GM19025 (cell line): ENCODE results near the gene TRIM56.
"Not testable (repeated sequence)": the region's sequence is repeated elsewhere in the genome, so short reads cannot be mapped to it uniquely, and the experiment has no call there.

ENCODE experiments used
- ATAC-seq: cut with Tn5 transposase; IDR thresholded peaks from one replicate; pipeline ENCODE4 v1.9.1; 2021; ENCODE audit warnings: mild to moderate bottlenecking, low read depth, moderate library complexity; ENCODE audit not compliant: unreplicated experiment

The TRIM56 gene

DNA sequence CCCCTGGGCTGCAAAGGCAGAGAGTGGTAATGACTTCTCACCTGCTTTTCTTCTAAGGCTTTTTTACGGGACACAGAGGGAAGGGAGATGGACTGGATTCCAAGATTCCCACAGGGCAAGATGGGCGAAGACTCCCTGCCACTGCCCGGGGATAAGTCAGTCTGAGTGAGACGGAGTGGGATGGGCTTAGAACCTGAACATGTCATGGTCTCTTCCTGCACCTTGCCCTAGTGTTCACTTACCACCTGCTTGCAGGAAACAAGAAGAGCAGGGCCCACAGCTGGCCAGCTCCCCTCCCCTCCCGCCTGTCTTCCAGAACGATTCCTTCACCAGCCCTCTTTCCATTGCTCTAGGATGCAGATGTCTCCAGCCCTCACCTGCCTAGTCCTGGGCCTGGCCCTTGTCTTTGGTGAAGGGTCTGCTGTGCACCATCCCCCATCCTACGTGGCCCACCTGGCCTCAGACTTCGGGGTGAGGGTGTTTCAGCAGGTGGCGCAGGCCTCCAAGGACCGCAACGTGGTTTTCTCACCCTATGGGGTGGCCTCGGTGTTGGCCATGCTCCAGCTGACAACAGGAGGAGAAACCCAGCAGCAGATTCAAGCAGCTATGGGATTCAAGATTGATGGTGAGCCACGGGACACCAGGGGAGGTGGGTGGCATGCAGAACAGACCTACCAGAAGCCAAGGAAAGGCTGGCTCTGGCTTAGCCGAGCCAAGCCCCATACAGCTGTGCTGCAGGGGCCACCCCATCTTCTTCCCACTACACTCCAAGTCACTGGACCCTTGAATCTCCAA lies 43.0 kb downstream of the TRIM56 start:
- ATAC-seq = no peak

GRCh38 chr7:101129603-101130117 lies 44.4 kb downstream of the TRIM56 start:
- ATAC-seq = no peak

DNA sequence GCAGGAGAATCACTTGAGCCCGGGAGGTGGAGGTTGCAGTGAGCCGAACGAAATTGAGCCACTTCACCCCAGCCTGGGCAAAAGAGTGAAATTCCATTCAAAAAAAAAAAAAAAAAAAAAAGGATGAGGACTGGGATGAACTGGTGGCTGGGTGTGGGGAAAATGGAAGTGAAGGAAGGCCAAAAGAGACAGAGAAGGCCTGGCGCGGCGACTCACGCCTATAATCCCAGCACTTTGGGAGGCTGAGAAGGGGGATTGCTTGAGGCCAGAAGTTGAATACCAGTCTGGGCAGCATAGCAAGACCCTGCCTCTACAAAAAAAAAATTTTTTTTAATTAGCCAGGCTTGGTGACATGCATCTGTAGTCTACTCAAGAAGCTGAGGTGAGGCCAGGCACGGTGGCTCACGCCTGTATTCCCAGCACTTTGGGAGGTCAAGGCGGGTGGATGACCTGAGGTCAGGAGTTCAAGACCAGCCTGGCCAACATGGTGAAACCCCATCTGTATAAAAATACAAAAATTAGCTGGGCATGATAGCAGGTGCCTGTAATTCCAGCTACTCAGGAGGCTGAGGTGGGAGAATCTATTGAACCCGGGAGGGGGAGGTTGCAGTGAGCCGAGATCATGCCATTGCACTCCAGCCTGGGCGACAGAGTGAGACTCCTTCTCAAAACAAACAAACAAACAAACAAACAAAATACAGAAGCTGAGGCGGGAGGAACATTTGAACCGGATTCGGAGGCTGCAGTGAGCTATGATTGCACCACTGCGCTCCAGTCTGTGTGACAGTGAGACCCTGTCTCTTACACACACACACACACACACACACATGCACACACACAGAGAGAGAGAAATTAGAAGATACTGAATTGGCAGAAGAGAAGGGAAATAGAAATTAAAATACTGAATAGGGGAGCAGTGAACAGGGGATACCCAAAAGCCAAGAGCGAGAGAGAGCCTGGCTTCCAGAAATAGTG lies 47.6 kb downstream of the TRIM56 start:
- ATAC-seq = not testable (repeated sequence)

GRCh38 chr7:101133621-101134398 lies 48.5 kb downstream of the TRIM56 start:
- no peak for ATAC-seq

- no peak for ATAC-seq
Measured at GRCh38 chr7:101134399-101134980, 49.2 kb downstream of the TRIM56 start.

- no peak for ATAC-seq
Measured at GRCh38 chr7:101137651-101138212, 52.5 kb downstream of the TRIM56 start.

GRCh38 chr7:101138213-101138870 lies 53.1 kb downstream of the TRIM56 start:
- no peak for ATAC-seq

GRCh38 chr7:101140339-101140699 lies 55.0 kb downstream of the TRIM56 start:
- ATAC-seq = no peak

DNA sequence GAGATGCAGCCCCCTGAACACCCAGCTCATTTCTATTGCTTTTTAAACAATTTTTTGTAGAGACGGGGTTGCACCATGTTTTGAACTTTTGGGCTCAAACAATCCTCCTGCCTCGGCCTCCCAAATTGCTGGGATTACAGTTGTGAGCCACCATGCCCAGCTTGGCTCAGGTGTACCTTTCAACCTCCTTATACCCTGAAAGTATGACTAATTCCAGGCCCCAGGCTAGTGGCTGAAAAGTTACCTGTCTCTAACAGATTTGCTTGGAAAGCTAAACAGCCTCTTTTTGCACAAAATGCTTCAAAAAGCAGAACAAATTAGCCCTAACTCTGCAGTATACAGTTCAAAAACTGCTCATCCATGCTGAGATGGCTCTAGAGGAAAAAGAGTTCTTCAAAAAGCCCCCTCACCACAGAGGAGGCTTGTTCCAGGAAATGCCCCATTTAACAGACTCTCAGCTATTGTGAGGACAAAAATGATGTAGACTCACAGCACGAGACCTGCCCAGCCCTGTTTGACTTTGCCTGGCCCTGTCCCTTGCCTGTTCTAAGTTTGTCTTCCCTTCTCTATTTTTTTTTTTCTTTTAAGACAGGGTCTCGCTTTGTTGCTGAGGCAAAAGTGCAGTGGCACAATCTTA lies 55.6 kb downstream of the TRIM56 start:
- no peak for ATAC-seq
